H1 (cell line): Measurements from ENCODE around the gene DMXL2. TPM values are rescaled to one million over a fixed set of nuclear protein-coding genes. Genes with fewer than 3 reads are reported as not detected.

Source experiments
- ASH2L ChIP-seq: fragments of 200-600, 300-600 bp; sonication (generic); IDR thresholded peaks from one replicate; pipeline ENCODE4 v1.7.1; 2017; ENCODE audit warnings: low read length
- GABPA ChIP-seq: IDR thresholded peaks from 2 replicates; pipeline ENCODE4 v1.6.1; 2011; ENCODE audit warnings: mild to moderate bottlenecking, low read length, moderate library complexity, borderline replicate concordance; ENCODE audit not compliant: insufficient read depth
- NANOG ChIP-seq: IDR thresholded peaks from 2 replicates; pipeline ENCODE4 v1.6.1; 2011; ENCODE audit warnings: low read length, low read depth, mild to moderate bottlenecking, inconsistent platforms; ENCODE audit not compliant: insufficient read depth, poor library complexity, severe bottlenecking
- SIN3A ChIP-seq, 2 experiments: IDR thresholded peaks in 1 of 2; conservative IDR thresholded peaks in 1 of 2; 2 replicates each; pipeline ENCODE4 v1.6.1; 2011 to 2012; ENCODE audit warnings: low read length in 2 of 2, improper control_type of control experiment in 1 of 2, low read depth in 1 of 2, mild to moderate bottlenecking in 1 of 2
- SP1 ChIP-seq: IDR thresholded peaks from 2 replicates; pipeline ENCODE4 v1.6.1; 2011; ENCODE audit warnings: low read depth, low read length
- SP4 ChIP-seq: IDR thresholded peaks from 2 replicates; pipeline ENCODE4 v1.6.1; 2012; ENCODE audit warnings: low read length, inconsistent platforms
- TCF12 ChIP-seq: IDR thresholded peaks from 2 replicates; pipeline ENCODE4 v1.6.1; 2011; ENCODE audit warnings: low read depth, mild to moderate bottlenecking, low read length
- polyA plus RNA-seq, 7 experiments: library from polyadenylated mRNA; depleted of rRNA in 3 of 7; stranded (reverse) in 5 of 7; unstranded in 2 of 7; fragments of >200 nt in 5 of 7; fragments of 200-250 nt in 2 of 7; gene quantifications; 1 replicate in 5 of 7; 2 replicates in 1 of 7; 4 replicates in 1 of 7; pipeline versions ENCODE4 v1.2.1 to v1.2.3, GENCODE V29; 2011 to 2013; ENCODE audit warnings: missing spikeins in 2 of 7, mixed read lengths in 2 of 7
- total RNA-seq: library from RNA; stranded (reverse); fragmentation: NEBNext Ultra II Directional; extraction: Animal tissue kit (Norgen Biotek cat#: 25700); gene quantifications from 2 replicates; pipeline ENCODE4 v1.2.1, GENCODE V29; 2021
- TF ChIP-seq, protein P1 (sequence below): fragments of 300-600 bp; sonication (generic); IDR thresholded peaks from 2 replicates; pipeline ENCODE4 v1.7.1; 2012; ENCODE audit warnings: low read length, moderate library complexity, mild to moderate bottlenecking, inconsistent platforms; ENCODE audit not compliant: insufficient replicate concordance
- TF ChIP-seq, protein P2 (sequence below): IDR thresholded peaks from 2 replicates; pipeline ENCODE4 v1.6.1; 2011; ENCODE audit warnings: low read length, improper control_type of control experiment

Gene DMXL2
- total and polyA plus RNA-seq, 2 of the 8 experiments (the other 6 are each of a cell fraction or from before 2014, with no cell fraction given) = 9.5 to 10.6 TPM

DNA sequence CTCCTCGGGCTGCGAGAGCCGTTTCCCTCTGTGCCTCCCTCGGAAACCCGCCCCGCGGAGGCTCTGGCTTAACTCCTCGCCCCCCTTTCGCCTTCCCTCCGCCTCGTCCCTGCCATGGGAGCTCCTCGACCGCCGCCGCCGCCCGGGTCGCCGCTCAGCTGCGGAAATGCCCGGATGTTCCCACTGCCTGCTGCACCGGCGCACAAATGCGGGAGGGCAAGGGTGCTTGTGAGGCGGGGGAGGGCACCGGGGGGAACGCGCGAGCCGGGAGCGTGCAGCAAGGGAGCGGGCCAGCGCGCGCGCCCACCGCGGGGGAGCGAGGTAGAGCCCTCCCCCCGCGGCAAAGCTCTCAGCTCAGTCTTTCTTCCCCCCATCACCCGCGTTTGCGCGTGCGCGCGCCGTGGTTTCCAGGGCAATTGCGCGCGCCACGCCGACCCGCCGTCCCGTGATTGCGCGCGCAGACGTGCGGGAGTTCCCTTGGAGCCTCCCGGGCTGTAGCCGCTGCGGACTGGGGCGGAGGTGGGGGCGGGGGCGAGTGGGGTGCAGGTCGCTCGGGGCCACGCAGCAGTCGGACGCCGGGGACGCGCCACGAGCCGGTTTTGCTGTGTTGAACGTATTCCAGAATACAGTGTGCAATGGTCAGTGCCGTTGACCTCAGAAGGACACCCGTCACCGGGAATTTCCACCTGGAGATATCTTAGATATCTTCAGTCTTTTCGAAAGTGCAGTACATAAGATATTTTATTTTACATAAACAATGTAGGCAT, at the start of gene DMXL2 (continued):
- TF ChIP-seq, protein P1, sequence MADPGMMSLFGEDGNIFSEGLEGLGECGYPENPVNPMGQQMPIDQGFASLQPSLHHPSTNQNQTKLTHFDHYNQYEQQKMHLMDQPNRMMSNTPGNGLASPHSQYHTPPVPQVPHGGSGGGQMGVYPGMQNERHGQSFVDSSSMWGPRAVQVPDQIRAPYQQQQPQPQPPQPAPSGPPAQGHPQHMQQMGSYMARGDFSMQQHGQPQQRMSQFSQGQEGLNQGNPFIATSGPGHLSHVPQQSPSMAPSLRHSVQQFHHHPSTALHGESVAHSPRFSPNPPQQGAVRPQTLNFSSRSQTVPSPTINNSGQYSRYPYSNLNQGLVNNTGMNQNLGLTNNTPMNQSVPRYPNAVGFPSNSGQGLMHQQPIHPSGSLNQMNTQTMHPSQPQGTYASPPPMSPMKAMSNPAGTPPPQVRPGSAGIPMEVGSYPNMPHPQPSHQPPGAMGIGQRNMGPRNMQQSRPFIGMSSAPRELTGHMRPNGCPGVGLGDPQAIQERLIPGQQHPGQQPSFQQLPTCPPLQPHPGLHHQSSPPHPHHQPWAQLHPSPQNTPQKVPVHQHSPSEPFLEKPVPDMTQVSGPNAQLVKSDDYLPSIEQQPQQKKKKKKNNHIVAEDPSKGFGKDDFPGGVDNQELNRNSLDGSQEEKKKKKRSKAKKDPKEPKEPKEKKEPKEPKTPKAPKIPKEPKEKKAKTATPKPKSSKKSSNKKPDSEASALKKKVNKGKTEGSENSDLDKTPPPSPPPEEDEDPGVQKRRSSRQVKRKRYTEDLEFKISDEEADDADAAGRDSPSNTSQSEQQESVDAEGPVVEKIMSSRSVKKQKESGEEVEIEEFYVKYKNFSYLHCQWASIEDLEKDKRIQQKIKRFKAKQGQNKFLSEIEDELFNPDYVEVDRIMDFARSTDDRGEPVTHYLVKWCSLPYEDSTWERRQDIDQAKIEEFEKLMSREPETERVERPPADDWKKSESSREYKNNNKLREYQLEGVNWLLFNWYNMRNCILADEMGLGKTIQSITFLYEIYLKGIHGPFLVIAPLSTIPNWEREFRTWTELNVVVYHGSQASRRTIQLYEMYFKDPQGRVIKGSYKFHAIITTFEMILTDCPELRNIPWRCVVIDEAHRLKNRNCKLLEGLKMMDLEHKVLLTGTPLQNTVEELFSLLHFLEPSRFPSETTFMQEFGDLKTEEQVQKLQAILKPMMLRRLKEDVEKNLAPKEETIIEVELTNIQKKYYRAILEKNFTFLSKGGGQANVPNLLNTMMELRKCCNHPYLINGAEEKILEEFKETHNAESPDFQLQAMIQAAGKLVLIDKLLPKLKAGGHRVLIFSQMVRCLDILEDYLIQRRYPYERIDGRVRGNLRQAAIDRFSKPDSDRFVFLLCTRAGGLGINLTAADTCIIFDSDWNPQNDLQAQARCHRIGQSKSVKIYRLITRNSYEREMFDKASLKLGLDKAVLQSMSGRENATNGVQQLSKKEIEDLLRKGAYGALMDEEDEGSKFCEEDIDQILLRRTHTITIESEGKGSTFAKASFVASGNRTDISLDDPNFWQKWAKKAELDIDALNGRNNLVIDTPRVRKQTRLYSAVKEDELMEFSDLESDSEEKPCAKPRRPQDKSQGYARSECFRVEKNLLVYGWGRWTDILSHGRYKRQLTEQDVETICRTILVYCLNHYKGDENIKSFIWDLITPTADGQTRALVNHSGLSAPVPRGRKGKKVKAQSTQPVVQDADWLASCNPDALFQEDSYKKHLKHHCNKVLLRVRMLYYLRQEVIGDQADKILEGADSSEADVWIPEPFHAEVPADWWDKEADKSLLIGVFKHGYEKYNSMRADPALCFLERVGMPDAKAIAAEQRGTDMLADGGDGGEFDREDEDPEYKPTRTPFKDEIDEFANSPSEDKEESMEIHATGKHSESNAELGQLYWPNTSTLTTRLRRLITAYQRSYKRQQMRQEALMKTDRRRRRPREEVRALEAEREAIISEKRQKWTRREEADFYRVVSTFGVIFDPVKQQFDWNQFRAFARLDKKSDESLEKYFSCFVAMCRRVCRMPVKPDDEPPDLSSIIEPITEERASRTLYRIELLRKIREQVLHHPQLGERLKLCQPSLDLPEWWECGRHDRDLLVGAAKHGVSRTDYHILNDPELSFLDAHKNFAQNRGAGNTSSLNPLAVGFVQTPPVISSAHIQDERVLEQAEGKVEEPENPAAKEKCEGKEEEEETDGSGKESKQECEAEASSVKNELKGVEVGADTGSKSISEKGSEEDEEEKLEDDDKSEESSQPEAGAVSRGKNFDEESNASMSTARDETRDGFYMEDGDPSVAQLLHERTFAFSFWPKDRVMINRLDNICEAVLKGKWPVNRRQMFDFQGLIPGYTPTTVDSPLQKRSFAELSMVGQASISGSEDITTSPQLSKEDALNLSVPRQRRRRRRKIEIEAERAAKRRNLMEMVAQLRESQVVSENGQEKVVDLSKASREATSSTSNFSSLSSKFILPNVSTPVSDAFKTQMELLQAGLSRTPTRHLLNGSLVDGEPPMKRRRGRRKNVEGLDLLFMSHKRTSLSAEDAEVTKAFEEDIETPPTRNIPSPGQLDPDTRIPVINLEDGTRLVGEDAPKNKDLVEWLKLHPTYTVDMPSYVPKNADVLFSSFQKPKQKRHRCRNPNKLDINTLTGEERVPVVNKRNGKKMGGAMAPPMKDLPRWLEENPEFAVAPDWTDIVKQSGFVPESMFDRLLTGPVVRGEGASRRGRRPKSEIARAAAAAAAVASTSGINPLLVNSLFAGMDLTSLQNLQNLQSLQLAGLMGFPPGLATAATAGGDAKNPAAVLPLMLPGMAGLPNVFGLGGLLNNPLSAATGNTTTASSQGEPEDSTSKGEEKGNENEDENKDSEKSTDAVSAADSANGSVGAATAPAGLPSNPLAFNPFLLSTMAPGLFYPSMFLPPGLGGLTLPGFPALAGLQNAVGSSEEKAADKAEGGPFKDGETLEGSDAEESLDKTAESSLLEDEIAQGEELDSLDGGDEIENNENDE = no peak
- TF ChIP-seq SIN3A (conservative IDR thresholded peaks at IDR 0.05 in 1 of 2, IDR thresholded peaks at IDR 0.05 in 1 of 2; ENCODE audit: low read depth in 1 of 2, low read length in 2 of 2) = 0 out of 4 replicates have a peak, but pooled peaks of 1 of the 2 experiments have one; percentile 14
- no peak for TF ChIP-seq TCF12
- TF ChIP-seq SP1 = no peak
- no peak for TF ChIP-seq GABPA
- peak; percentile 84 for TF ChIP-seq ASH2L
- TF ChIP-seq SP4 = 0 out of 2 replicates have a peak, but pooled peaks have one; percentile 31
- TF ChIP-seq, protein P2, sequence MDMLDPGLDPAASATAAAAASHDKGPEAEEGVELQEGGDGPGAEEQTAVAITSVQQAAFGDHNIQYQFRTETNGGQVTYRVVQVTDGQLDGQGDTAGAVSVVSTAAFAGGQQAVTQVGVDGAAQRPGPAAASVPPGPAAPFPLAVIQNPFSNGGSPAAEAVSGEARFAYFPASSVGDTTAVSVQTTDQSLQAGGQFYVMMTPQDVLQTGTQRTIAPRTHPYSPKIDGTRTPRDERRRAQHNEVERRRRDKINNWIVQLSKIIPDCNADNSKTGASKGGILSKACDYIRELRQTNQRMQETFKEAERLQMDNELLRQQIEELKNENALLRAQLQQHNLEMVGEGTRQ = no peak
- TF ChIP-seq NANOG = no peak
